WERI-Rb-1 (cell line): ENCODE data around the gene JOSD2.
"Not testable (repeated sequence)": the region's sequence is repeated elsewhere in the genome, so short reads cannot be mapped to it uniquely, and the experiment has no call there.

ENCODE experiments used
- DNase-seq: peaks from one replicate; pipeline ENCODE4 v3.0.0-alpha.2; 2020
- H3K27ac ChIP-seq: fragments of 250-450 bp; sonication (Bioruptor Pico); 2 replicates; pipeline ENCODE4 v1.5.1; 2020; ENCODE audit warnings: mild to moderate bottlenecking, moderate library complexity
- H3K27me3 ChIP-seq: fragments of 250-450 bp; sonication (Bioruptor Pico); 2 replicates; pipeline ENCODE4 v1.5.1; 2021; ENCODE audit warnings: mild to moderate bottlenecking, low read depth, moderate library complexity; ENCODE audit not compliant: insufficient read depth, severe bottlenecking
- H3K36me3 ChIP-seq: fragments of 250-450 bp; sonication (Bioruptor Pico); 2 replicates; pipeline ENCODE4 v1.5.1; 2020; ENCODE audit warnings: mild to moderate bottlenecking, moderate library complexity
- H3K4me3 ChIP-seq: 2 replicates; pipeline ENCODE4 v1.5.1; 2011; ENCODE audit warnings: low read depth, mild to moderate bottlenecking, control low read depth, low read length
- H3K9me3 ChIP-seq: fragments of 250-450 bp; sonication (Bioruptor Pico); 2 replicates; pipeline ENCODE4 v1.5.1; 2021; ENCODE audit warnings: mild to moderate bottlenecking, moderate library complexity; ENCODE audit not compliant: severe bottlenecking
- TF ChIP-seq, protein P1 (sequence below): IDR thresholded peaks from 2 replicates; pipeline ENCODE4 v1.5.1; 2011; ENCODE audit warnings: low read depth, mild to moderate bottlenecking, control low read depth, inconsistent platforms, low read length

JOSD2 gene

GRCh38 chr19:50476224-50476906, 34.6 kb downstream of the JOSD2 start, which contains the start of the genes EMC10 and GARIN5A:
TSS of gene EMC10 (plus strand) at chr19:50476507. CDS start at chr19:50476545, 38 bp downstream.
TSS of gene GARIN5A (minus strand) at chr19:50476848. CDS start at chr19:50476388, 460 bp downstream.
- no peak within 1 kb of the TSS for H3K4me3 ChIP-seq
- H3K27ac ChIP-seq, result no peak within 1 kb of the TSS

DNA sequence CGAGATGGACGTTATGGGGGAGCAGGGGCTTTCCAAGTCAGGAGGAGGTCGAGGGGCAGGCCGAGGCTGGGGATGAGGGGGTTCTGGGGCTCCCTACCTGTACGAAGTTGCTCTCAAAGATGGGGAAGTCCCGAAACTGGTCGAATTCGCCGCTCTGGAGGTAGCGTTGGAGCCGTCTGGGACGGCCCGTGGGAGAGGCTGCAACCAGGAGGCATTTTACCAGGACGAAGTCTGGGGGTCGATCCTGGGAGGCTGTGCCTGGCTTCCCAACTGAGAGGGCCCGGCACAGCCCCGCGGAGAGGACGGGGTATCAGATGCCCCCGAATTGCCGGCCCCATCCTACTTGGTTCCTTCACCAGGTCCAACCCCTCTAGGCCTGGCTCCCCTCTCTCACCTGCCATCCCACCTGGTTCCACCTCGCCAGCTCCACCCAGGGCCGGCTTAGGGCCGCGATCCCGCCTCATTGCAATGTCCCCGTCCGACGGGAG, 35.2 kb downstream of the JOSD2 start:
- Histone ChIP-seq H3K36me3 (no peaks in the 10 kb centered on the region), H3K9me3 (no peaks in the 10 kb centered on the region), H3K27ac (no peak overlapping the region), H3K27me3 (no peaks in the 10 kb centered on the region), H3K4me3 (no peak overlapping the region)
- DNase-seq, result no peak
- TF ChIP-seq, protein P1, sequence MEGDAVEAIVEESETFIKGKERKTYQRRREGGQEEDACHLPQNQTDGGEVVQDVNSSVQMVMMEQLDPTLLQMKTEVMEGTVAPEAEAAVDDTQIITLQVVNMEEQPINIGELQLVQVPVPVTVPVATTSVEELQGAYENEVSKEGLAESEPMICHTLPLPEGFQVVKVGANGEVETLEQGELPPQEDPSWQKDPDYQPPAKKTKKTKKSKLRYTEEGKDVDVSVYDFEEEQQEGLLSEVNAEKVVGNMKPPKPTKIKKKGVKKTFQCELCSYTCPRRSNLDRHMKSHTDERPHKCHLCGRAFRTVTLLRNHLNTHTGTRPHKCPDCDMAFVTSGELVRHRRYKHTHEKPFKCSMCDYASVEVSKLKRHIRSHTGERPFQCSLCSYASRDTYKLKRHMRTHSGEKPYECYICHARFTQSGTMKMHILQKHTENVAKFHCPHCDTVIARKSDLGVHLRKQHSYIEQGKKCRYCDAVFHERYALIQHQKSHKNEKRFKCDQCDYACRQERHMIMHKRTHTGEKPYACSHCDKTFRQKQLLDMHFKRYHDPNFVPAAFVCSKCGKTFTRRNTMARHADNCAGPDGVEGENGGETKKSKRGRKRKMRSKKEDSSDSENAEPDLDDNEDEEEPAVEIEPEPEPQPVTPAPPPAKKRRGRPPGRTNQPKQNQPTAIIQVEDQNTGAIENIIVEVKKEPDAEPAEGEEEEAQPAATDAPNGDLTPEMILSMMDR, result no peak

More at GRCh38 chr19:50476224-50476906, 34.6 kb downstream of the JOSD2 start, which contains the start of the genes EMC10 and GARIN5A:
- Histone ChIP-seq H3K36me3 (no peaks in the 10 kb centered on the region), H3K9me3 (no peaks in the 10 kb centered on the region), H3K27me3 (no peaks in the 10 kb centered on the region)
- DNase-seq, result no peak
- TF ChIP-seq, protein P1, result no peak

- Histone ChIP-seq H3K9me3 (no peaks in the 10 kb centered on the region), H3K27me3 (no peaks in the 10 kb centered on the region), H3K36me3 (no peaks in the 10 kb centered on the region), H3K4me3 (no peak overlapping the region), H3K27ac (no peak overlapping the region)
- DNase-seq, result no peak
- TF ChIP-seq, protein P1, result no peak
Measured at GRCh38 chr19:50475101-50475568, 35.9 kb downstream of the JOSD2 start.

DNA sequence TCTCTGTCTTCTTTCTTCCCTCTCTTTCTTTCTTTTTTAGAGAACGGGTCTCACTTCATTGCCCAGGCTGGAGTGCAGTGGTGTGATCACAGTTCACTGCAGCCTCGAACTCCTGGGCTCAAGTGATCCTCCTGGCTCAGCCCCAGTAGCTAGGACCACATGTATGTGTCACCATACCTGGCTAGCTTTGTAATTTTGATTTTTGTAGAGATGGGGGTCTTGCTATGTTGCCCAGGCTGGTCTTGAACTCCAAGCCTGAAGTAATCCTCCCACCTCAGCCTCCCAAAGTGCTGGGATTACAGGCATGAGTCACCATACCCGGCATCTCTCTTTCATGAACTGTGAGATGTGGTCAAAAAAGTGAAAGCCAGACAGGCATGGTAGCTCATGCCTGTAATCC, 37.7 kb downstream of the JOSD2 start:
- H3K36me3 ChIP-seq, H3K4me3 ChIP-seq, H3K27ac ChIP-seq, H3K9me3 ChIP-seq, DNase-seq, H3K27me3 ChIP-seq: not testable (repeated sequence)

- DNase-seq, result no peak
- TF ChIP-seq, protein P1, result no peak
- Histone ChIP-seq H3K9me3 (no peaks in the 10 kb centered on the region), H3K36me3 (no peaks in the 10 kb centered on the region), H3K27ac (no peak overlapping the region), H3K27me3 (no peaks in the 10 kb centered on the region), H3K4me3 (no peak overlapping the region)
Measured at GRCh38 chr19:50468818-50469217, 42.2 kb downstream of the JOSD2 start.

DNA sequence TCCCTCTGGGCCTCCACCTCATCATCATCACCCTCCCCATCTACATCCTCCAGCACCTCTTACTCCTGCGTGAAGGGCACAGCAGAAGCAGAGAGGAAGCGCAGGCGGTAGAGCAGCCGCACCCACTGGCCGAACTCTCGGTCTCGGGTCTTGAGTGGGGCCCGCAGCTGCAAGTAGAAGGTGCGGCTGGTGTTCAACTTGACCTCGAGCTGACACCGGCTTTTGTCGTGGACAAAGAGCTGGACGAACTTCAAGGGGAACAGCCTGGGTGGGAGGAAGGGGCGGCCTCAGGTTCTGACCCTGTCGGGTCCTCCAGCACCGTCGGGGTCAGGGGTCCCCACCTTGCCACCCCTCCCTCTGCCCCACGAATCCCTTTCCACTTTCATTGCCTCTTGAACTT, 43.4 kb downstream of the JOSD2 start:
- no peak overlapping the region for H3K4me3 ChIP-seq
- no peaks in the 10 kb centered on the region for H3K36me3 ChIP-seq
- no peaks in the 10 kb centered on the region for H3K9me3 ChIP-seq
- DNase-seq, result no peak
- TF ChIP-seq, protein P1, result no peak
- no peak overlapping the region for H3K27ac ChIP-seq
- H3K27me3 ChIP-seq, result no peaks in the 10 kb centered on the region
